HEK293 (cell line): Measurements from ENCODE around the gene VAV2.

Experiments
- CTCF ChIA-PET: fragments of 350-600 bp; formaldehyde crosslinking; extraction: SDS; loops from one replicate; lab custom pipeline; 2021; ENCODE audit warnings: antibody characterized with exemption; lab: Yijun Ruan, JAX
- POLR2A ChIA-PET: fragments of 300-600 bp; formaldehyde crosslinking; extraction: SDS; loops from one replicate; lab custom pipeline; 2020; ENCODE audit warnings: antibody characterized with exemption, inconsistent platforms; lab: Yijun Ruan, JAX
- H3K27ac ChIP-seq: fragments of 200-500 bp; sonication (Bioruptor generic); 2 replicates; pipeline ENCODE4 v1.5.1; 2014; ENCODE audit warnings: low read depth, low read length, control low read depth, inconsistent platforms; ENCODE audit errors: extremely low read depth
- H3K36me3 ChIP-seq, 2 experiments: fragments of 200-500 bp in 1 of 2; sonication (Bioruptor generic) in 1 of 2; 1 replicate in 1 of 2; 2 replicates in 1 of 2; pipeline ENCODE4 v1.5.1; 2014 to 2017; ENCODE audit warnings: inconsistent platforms in 2 of 2, low read length in 2 of 2; ENCODE audit not compliant: control insufficient read depth in 2 of 2, insufficient read depth in 1 of 2
- H3K4me1 ChIP-seq: fragments of 200-500 bp; sonication (Bioruptor generic); 2 replicates; pipeline ENCODE4 v1.5.1; 2014; ENCODE audit warnings: mild to moderate bottlenecking, low read length, inconsistent platforms; ENCODE audit not compliant: control insufficient read depth, insufficient read depth
- H3K4me3 ChIP-seq: 2 replicates; pipeline ENCODE4 v1.5.1; 2011; ENCODE audit warnings: low read depth, mild to moderate bottlenecking, control low read depth, low read length, moderate library complexity
- H3K9me3 ChIP-seq: fragments of 200-500 bp; sonication (Bioruptor generic); 2 replicates; pipeline ENCODE4 v1.5.1; 2014; ENCODE audit warnings: low read depth, low read length, inconsistent platforms; ENCODE audit not compliant: control insufficient read depth, insufficient read depth
- BCL11B ChIP-seq: fragments of 450-650 bp; formaldehyde crosslinking; IDR thresholded peaks from 2 replicates; pipeline ENCODE4 v1.5.1; 2016; ENCODE audit warnings: low read depth, missing biosample characterization, missing genetic modification characterization
- KLF1 ChIP-seq: fragments of 450-650 bp; formaldehyde crosslinking; IDR thresholded peaks from 2 replicates; pipeline ENCODE4 v1.5.1; 2016; ENCODE audit warnings: missing biosample characterization, missing genetic modification characterization
- KLF7 ChIP-seq: fragments of 450-650 bp; formaldehyde crosslinking; IDR thresholded peaks from 2 replicates; pipeline ENCODE4 v1.5.1; 2016; ENCODE audit warnings: missing biosample characterization, missing genetic modification characterization, borderline replicate concordance
- MZF1 ChIP-seq: fragments of 450-650 bp; formaldehyde crosslinking; IDR thresholded peaks from 2 replicates; pipeline ENCODE4 v1.5.1; 2017; ENCODE audit warnings: missing biosample characterization, missing genetic modification characterization, borderline replicate concordance
- SCRT2 ChIP-seq: fragments of 450-650 bp; formaldehyde crosslinking; IDR thresholded peaks from 2 replicates; pipeline ENCODE4 v1.5.1; 2016; ENCODE audit warnings: missing biosample characterization, missing genetic modification characterization
- SP3 ChIP-seq: fragments of 450-650 bp; formaldehyde crosslinking; IDR thresholded peaks from 2 replicates; pipeline ENCODE4 v1.5.1; 2016; ENCODE audit warnings: missing biosample characterization, missing genetic modification characterization
- TRIM28 ChIP-seq: IDR thresholded peaks from 2 replicates; pipeline ENCODE4 v1.6.1; 2011; ENCODE audit warnings: low read length, control low read depth, borderline replicate concordance
- WT1 ChIP-seq: fragments of 450-650 bp; formaldehyde crosslinking; IDR thresholded peaks from 2 replicates; pipeline ENCODE4 v1.5.1; 2016; ENCODE audit warnings: missing biosample characterization, missing genetic modification characterization
- YY2 ChIP-seq: fragments of 450-650 bp; formaldehyde crosslinking; IDR thresholded peaks from 2 replicates; pipeline ENCODE4 v1.5.1; 2016; ENCODE audit warnings: missing biosample characterization, missing genetic modification characterization
- ZFHX2 ChIP-seq: fragments of 450-650 bp; formaldehyde crosslinking; conservative IDR thresholded peaks from 2 replicates; pipeline ENCODE4 v1.5.1; 2016; ENCODE audit warnings: missing biosample characterization, missing genetic modification characterization
- ZNF223 ChIP-seq: fragments of 450-650 bp; formaldehyde crosslinking; IDR thresholded peaks from 2 replicates; pipeline ENCODE4 v1.5.1; 2016; ENCODE audit warnings: missing biosample characterization, missing genetic modification characterization
- ZNF248 ChIP-seq: fragments of 450-650 bp; formaldehyde crosslinking; IDR thresholded peaks from 2 replicates; pipeline ENCODE4 v1.5.1; 2017; ENCODE audit warnings: missing biosample characterization, missing genetic modification characterization
- ZNF335 ChIP-seq: fragments of 450-650 bp; formaldehyde crosslinking; conservative IDR thresholded peaks from 2 replicates; pipeline ENCODE4 v1.5.1; 2016; ENCODE audit warnings: missing biosample characterization, missing genetic modification characterization
- ZNF366 ChIP-seq: fragments of 450-650 bp; formaldehyde crosslinking; conservative IDR thresholded peaks from 2 replicates; pipeline ENCODE4 v1.5.1; 2016; ENCODE audit warnings: missing biosample characterization, missing genetic modification characterization
- ZNF37A ChIP-seq: fragments of 450-650 bp; IDR thresholded peaks from 2 replicates; pipeline ENCODE4 v1.5.1; 2018; ENCODE audit warnings: missing biosample characterization, missing genetic modification characterization
- ZNF510 ChIP-seq: fragments of 450-650 bp; formaldehyde crosslinking; IDR thresholded peaks from 2 replicates; pipeline ENCODE4 v1.5.1; 2018; ENCODE audit warnings: mild to moderate bottlenecking, missing genetic modification characterization, missing biosample characterization; ENCODE audit not compliant: insufficient replicate concordance
- ZNF529 ChIP-seq: fragments of 450-650 bp; formaldehyde crosslinking; IDR thresholded peaks from 2 replicates; pipeline ENCODE4 v1.5.1; 2017; ENCODE audit warnings: missing genetic modification characterization, missing biosample characterization; ENCODE audit not compliant: insufficient replicate concordance
- ZNF654 ChIP-seq: fragments of 450-650 bp; formaldehyde crosslinking; IDR thresholded peaks from 2 replicates; pipeline ENCODE4 v1.5.1; 2016; ENCODE audit warnings: low read depth, missing biosample characterization, missing genetic modification characterization
- ZNF707 ChIP-seq: fragments of 450-650 bp; formaldehyde crosslinking; IDR thresholded peaks from 2 replicates; pipeline ENCODE4 v1.5.1; 2016; ENCODE audit warnings: missing biosample characterization, missing genetic modification characterization
- ZNF785 ChIP-seq: fragments of 450-650 bp; formaldehyde crosslinking; IDR thresholded peaks from 2 replicates; pipeline ENCODE4 v1.5.1; 2016; ENCODE audit warnings: missing biosample characterization, missing genetic modification characterization
- ZNF792 ChIP-seq: fragments of 450-650 bp; formaldehyde crosslinking; IDR thresholded peaks from 2 replicates; pipeline ENCODE4 v1.5.1; 2016; ENCODE audit warnings: missing biosample characterization, missing genetic modification characterization
- ZNF830 ChIP-seq: fragments of 450-650 bp; IDR thresholded peaks from 2 replicates; pipeline ENCODE4 v1.5.0; 2018; ENCODE audit warnings: missing biosample characterization, missing genetic modification characterization, low read depth, mild to moderate bottlenecking, moderate library complexity
- ZXDB ChIP-seq: fragments of 450-650 bp; formaldehyde crosslinking; IDR thresholded peaks from 2 replicates; pipeline ENCODE4 v1.5.1; 2016; ENCODE audit warnings: missing biosample characterization, missing genetic modification characterization
- TF ChIP-seq, protein P1 (sequence below): fragments of 450-650 bp; IDR thresholded peaks from 2 replicates; pipeline ENCODE4 v1.5.1; 2018; ENCODE audit warnings: missing biosample characterization, missing genetic modification characterization
- TF ChIP-seq, protein P2 (sequence below): fragments of 450-650 bp; formaldehyde crosslinking; IDR thresholded peaks from 2 replicates; pipeline ENCODE4 v1.5.1; 2016; ENCODE audit warnings: missing biosample characterization, missing genetic modification characterization
- TF ChIP-seq, protein P3 (sequence below): fragments of 450-650 bp; formaldehyde crosslinking; IDR thresholded peaks from 2 replicates; pipeline ENCODE4 v1.5.1; 2016; ENCODE audit warnings: missing biosample characterization, missing genetic modification characterization
- TF ChIP-seq, protein P4 (sequence below): fragments of 450-650 bp; IDR thresholded peaks from 2 replicates; pipeline ENCODE4 v1.5.1; 2018; ENCODE audit warnings: missing biosample characterization, mild to moderate bottlenecking, missing genetic modification characterization
- TF ChIP-seq, protein P5 (sequence below): fragments of 450-650 bp; formaldehyde crosslinking; IDR thresholded peaks from 2 replicates; pipeline ENCODE4 v1.5.1; 2016; ENCODE audit warnings: missing biosample characterization, missing genetic modification characterization

VAV2 gene

DNA sequence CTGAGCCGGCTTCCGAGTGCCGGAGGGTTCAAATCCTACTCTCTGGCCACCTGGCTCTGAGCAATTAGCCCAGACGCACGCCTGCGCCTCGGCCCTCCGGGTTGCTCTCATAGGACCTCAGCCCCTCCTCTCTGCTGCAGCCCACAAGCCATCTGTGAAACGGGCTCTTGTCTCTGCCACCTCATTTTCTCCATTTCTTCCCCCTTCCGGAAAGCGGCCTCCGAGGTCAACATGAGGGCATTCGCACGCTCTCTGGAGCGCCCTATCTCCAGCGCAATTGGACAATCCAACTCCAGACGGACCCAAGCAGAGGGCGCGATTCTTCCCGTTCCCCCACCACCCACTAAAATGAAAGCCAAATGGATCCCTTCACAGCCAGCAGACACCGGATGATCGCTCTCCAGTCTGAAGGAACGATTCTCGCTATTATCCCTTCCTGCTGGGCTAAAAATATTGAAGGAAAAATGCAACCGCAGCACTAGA lies 41.5 kb downstream of the VAV2 start (continued):
- TF ChIP-seq, protein P1, sequence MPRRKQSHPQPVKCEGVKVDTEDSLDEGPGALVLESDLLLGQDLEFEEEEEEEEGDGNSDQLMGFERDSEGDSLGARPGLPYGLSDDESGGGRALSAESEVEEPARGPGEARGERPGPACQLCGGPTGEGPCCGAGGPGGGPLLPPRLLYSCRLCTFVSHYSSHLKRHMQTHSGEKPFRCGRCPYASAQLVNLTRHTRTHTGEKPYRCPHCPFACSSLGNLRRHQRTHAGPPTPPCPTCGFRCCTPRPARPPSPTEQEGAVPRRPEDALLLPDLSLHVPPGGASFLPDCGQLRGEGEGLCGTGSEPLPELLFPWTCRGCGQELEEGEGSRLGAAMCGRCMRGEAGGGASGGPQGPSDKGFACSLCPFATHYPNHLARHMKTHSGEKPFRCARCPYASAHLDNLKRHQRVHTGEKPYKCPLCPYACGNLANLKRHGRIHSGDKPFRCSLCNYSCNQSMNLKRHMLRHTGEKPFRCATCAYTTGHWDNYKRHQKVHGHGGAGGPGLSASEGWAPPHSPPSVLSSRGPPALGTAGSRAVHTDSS: no peak
- TF ChIP-seq ZNF830 (tag by site-specific recombination) (no peak), TRIM28 (no peak), ZNF248 (no peak), YY2 (tag by site-specific recombination) (no peak), WT1 (tag by site-specific recombination) (no peak), ZNF707 (no peak), ZNF510 (tag by site-specific recombination) (no peak)
- TF ChIP-seq, protein P2, sequence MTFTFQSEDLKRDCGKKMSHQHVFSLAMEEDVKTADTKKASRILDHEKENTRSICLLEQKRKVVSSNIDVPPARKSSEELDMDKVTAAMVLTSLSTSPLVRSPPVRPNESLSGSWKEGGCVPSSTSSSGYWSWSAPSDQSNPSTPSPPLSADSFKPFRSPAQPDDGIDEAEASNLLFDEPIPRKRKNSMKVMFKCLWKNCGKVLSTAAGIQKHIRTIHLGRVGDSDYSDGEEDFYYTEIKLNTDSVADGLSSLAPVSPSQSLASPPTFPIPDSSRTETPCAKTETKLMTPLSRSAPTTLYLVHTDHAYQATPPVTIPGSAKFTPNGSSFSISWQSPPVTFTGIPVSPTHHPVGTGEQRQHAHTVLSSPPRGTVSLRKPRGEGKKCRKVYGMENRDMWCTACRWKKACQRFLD (tag by site-specific recombination): no peak

DNA sequence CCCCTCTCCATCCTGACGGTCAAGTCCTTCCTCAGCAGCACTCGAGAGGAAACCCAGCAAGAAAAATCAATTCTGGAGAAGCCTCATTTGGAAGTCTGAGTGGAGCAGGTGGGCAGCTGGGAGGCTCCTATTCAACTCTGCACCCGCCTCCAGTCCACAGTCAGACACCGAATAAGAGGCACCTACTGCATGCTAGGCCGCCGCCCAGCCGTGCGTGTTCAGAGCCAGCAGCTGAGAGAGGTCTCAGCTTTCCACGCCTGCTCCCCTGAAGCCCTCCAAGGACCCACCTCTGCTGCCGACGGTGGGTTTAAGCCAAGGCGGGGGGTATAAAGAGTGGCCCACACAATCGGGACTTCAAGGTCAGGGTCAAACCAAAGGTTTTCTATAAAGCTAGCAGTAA lies 41.9 kb downstream of the VAV2 start:
- no peaks in the 10 kb centered on the region for H3K4me1 ChIP-seq
- TF ChIP-seq ZFHX2: 0 out of 2 replicates have a peak, but pooled peaks have one; percentile 7
- no peak for TF ChIP-seq ZNF654
- H3K4me3 ChIP-seq: no peak overlapping the region
- H3K27ac ChIP-seq: no peak overlapping the region
- ChIA-PET CTCF (no interaction called here), POLR2A (no interaction called here)
- H3K9me3 ChIP-seq: no peaks in the 10 kb centered on the region
- H3K36me3 ChIP-seq: no peaks in the 10 kb centered on the region

DNA sequence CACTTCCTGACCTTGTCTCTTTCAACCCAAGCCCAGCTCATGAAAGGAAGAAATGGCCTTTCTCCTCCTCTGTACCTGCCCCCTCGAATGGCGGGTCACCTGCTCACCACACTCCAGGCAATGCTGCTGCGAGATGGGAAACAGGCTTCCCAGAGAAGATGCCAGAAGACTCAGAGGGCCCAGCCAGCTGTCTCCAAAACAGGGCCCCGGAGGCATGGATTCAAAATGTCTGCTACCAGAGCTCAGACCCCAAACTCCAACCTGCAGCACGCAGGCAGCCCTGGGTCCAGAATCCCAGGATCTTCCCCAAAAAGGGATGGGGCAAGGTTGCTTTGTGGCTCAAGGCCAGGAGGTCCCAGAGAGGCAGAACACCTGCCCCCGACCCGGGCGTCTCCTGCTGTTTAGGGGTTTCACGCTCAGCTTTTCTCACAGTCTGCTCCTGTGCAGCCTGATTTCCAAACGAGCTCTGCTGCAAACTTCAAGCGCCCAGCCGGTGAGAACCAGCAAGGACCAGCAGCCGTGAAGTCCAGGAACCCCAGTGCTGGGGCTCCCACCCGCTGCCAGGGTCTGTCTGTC lies 42.5 kb downstream of the VAV2 start:
- TF ChIP-seq ZNF366: no peak
- no peak for TF ChIP-seq KLF1
- TF ChIP-seq ZNF785 (tag by site-specific recombination): no peak
- TF ChIP-seq, protein P3, sequence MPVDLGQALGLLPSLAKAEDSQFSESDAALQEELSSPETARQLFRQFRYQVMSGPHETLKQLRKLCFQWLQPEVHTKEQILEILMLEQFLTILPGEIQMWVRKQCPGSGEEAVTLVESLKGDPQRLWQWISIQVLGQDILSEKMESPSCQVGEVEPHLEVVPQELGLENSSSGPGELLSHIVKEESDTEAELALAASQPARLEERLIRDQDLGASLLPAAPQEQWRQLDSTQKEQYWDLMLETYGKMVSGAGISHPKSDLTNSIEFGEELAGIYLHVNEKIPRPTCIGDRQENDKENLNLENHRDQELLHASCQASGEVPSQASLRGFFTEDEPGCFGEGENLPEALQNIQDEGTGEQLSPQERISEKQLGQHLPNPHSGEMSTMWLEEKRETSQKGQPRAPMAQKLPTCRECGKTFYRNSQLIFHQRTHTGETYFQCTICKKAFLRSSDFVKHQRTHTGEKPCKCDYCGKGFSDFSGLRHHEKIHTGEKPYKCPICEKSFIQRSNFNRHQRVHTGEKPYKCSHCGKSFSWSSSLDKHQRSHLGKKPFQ (tag by site-specific recombination): no peak
- TF ChIP-seq BCL11B: no peak
- TF ChIP-seq, protein P4, sequence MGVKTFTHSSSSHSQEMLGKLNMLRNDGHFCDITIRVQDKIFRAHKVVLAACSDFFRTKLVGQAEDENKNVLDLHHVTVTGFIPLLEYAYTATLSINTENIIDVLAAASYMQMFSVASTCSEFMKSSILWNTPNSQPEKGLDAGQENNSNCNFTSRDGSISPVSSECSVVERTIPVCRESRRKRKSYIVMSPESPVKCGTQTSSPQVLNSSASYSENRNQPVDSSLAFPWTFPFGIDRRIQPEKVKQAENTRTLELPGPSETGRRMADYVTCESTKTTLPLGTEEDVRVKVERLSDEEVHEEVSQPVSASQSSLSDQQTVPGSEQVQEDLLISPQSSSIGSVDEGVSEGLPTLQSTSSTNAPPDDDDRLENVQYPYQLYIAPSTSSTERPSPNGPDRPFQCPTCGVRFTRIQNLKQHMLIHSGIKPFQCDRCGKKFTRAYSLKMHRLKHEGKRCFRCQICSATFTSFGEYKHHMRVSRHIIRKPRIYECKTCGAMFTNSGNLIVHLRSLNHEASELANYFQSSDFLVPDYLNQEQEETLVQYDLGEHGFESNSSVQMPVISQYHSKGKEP (tag by site-specific recombination): no peak
- TF ChIP-seq, protein P5, sequence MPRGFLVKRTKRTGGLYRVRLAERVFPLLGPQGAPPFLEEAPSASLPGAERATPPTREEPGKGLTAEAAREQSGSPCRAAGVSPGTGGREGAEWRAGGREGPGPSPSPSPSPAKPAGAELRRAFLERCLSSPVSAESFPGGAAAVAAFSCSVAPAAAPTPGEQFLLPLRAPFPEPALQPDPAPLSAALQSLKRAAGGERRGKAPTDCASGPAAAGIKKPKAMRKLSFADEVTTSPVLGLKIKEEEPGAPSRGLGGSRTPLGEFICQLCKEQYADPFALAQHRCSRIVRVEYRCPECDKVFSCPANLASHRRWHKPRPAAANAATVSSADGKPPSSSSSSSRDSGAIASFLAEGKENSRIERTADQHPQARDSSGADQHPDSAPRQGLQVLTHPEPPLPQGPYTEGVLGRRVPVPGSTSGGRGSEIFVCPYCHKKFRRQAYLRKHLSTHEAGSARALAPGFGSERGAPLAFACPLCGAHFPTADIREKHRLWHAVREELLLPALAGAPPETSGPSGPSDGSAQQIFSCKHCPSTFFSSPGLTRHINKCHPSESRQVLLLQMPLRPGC (tag by site-specific recombination): no peak
- TF ChIP-seq SCRT2 (tag by site-specific recombination): no peak
- no peak for TF ChIP-seq TRIM28
- TF ChIP-seq ZNF37A: no peak
- no peak for TF ChIP-seq ZNF792 (tag by site-specific recombination)
- TF ChIP-seq ZNF223 (tag by site-specific recombination): no peak
- no peak for TF ChIP-seq ZXDB (tag by site-specific recombination)
- no peak for TF ChIP-seq MZF1
- no peak for TF ChIP-seq ZNF529
- no peak for TF ChIP-seq SP3 (tag by site-specific recombination)
- TF ChIP-seq KLF7 (tag by site-specific recombination): no peak
- no peak for TF ChIP-seq ZNF335
- CTCF ChIA-PET: interaction anchor here (0.7 to 1.3 kb wide), 2 partner anchors 168 to 200 kb away, joined by 3 to 4 read pairs; no protein-coding TSS in a partner anchor
- POLR2A ChIA-PET: no interaction called here
- Histone ChIP-seq H3K4me3 (no peak overlapping the region), H3K9me3 (no peaks in the 10 kb centered on the region), H3K36me3 (no peaks in the 10 kb centered on the region), H3K4me1 (no peaks in the 10 kb centered on the region), H3K27ac (no peak overlapping the region)
